ENCODE results near the gene ZNF385D.

The ZNF385D gene

DNA sequence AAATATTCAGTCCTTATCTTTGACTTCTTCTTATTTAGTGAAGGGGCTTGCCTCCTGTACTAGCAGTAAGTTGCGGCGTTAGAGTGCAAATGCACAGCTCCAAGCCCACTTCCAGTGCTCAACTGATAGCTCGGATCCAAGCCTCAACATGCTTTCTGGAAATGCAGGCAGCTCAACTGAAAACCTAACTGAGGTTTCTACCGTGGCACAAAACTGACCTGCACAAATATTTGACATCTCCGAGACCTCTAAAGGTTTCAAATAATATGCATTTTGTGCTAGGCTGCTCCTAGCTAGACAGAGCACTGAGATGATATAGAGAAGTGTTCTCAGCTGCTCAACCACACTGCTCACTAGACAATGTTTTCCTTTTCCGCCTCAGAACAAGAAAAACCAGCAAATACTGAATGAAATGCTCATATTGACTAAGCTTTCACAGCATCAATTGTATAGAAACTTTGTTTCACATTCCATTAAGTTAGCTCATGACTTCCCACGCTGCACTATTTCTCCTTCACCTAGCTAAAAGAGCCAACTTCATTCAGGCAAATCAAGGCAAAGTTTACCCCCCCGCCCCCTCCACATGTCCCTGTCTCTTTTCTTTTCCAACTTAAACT lies 822 bp downstream of the ZNF385D start:
- no peaks in the 10 kb centered on the region for H3K36me3 ChIP-seq (ENCODE audit: control insufficient read depth, insufficient read depth, low read length)
- 0 out of 2 replicates have a peak overlapping the region, but pooled peaks have one; percentile 52 for H3K9ac ChIP-seq (ENCODE audit: low read depth, low read length)
- peaks cover 14% of the 10 kb centered on the region for H3K27me3 ChIP-seq (ENCODE audit: control insufficient read depth, insufficient read depth, low read length)
- no peak overlapping the region for H3K27ac ChIP-seq (ENCODE audit: low read depth, low read length)
- peak overlapping the region; percentile 92 for H3K4me3 ChIP-seq (ENCODE audit: low read depth, low read length)
- peaks cover 7% of the 10 kb centered on the region; the same call in 1 of the 2 replicates for H3K4me1 ChIP-seq (ENCODE audit: control insufficient read depth, insufficient read depth, low read length)
- H3K9me3 ChIP-seq (ENCODE audit: control insufficient read depth, insufficient read depth, low read length), result no peaks in the 10 kb centered on the region

- Histone ChIP-seq H3K27ac (ENCODE audit: low read depth, low read length) (no peak overlapping the region), H3K36me3 (ENCODE audit: control insufficient read depth, insufficient read depth, low read length) (no peaks in the 10 kb centered on the region), H3K4me3 (ENCODE audit: low read depth, low read length) (no peak overlapping the region), H3K9me3 (ENCODE audit: control insufficient read depth, insufficient read depth, low read length) (no peaks in the 10 kb centered on the region), H3K9ac (ENCODE audit: low read depth, low read length) (no peak overlapping the region), H3K4me1 (ENCODE audit: control insufficient read depth, insufficient read depth, low read length) (peaks cover 10% of the 10 kb centered on the region; the same call in 1 of the 2 replicates), H3K27me3 (ENCODE audit: control insufficient read depth, insufficient read depth, low read length) (peaks cover 14% of the 10 kb centered on the region)
Observed at GRCh38 chr3:21747966-21748555, 2.9 kb downstream of the ZNF385D start.

GRCh38 chr3:21747376-21747775 lies 3.6 kb downstream of the ZNF385D start:
- Histone ChIP-seq H3K4me3 (ENCODE audit: low read depth, low read length) (no peak overlapping the region), H3K9me3 (ENCODE audit: control insufficient read depth, insufficient read depth, low read length) (no peaks in the 10 kb centered on the region), H3K9ac (ENCODE audit: low read depth, low read length) (no peak overlapping the region), H3K27ac (ENCODE audit: low read depth, low read length) (no peak overlapping the region), H3K27me3 (ENCODE audit: control insufficient read depth, insufficient read depth, low read length) (peaks cover 14% of the 10 kb centered on the region), H3K4me1 (ENCODE audit: control insufficient read depth, insufficient read depth, low read length) (peaks cover 10% of the 10 kb centered on the region; the same call in 1 of the 2 replicates), H3K36me3 (ENCODE audit: control insufficient read depth, insufficient read depth, low read length) (no peaks in the 10 kb centered on the region)

DNA sequence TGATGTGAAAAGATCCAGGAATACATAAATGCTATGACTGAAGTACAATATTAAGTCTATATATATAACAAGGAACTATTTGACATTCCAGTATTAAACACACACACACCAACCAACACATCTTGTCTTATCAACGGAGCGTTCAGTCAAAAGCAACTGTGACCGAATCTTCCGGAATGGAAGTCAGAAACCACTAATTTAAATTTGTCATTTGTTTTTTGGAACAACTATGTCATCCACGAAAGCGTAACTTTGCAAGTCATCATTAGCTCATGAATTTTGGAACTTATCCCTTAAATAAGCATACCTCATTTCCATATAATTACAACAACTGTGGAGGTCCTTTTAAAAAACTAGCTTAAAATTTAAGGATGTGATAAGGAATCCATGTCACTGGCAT lies 5.0 kb downstream of the ZNF385D start:
- H3K27me3 ChIP-seq (ENCODE audit: control insufficient read depth, insufficient read depth, low read length), result peaks cover 14% of the 10 kb centered on the region
- H3K9me3 ChIP-seq (ENCODE audit: control insufficient read depth, insufficient read depth, low read length), result no peaks in the 10 kb centered on the region
- H3K4me3 ChIP-seq (ENCODE audit: low read depth, low read length), result no peak overlapping the region
- H3K4me1 ChIP-seq (ENCODE audit: control insufficient read depth, insufficient read depth, low read length), result peaks cover 6% of the 10 kb centered on the region; the same call in 1 of the 2 replicates
- H3K36me3 ChIP-seq (ENCODE audit: control insufficient read depth, insufficient read depth, low read length), result no peaks in the 10 kb centered on the region
- H3K27ac ChIP-seq (ENCODE audit: low read depth, low read length), result no peak overlapping the region
- no peak overlapping the region for H3K9ac ChIP-seq (ENCODE audit: low read depth, low read length)

DNA sequence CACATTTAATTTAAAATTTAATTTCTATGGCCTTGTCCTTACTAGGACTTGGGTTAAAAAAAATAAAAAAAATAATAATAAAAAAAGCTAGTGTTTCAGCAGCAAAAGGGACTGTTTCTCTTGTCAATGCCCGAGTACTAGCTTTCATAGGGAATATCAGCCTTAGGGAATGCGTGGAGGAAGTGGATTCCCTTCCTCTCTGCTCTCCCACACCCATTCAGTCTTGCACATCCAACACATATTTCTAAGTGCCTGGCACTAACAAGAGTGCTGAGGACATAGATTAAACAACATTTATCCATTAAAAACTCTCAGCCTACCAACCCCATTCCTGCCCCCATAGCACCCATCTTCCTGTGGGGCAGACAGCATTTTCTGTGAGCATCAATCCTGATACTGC lies 6.2 kb downstream of the ZNF385D start:
- H3K27me3 ChIP-seq (ENCODE audit: control insufficient read depth, insufficient read depth, low read length), result peaks cover 5% of the 10 kb centered on the region
- H3K4me3 ChIP-seq (ENCODE audit: low read depth, low read length), result no peak overlapping the region
- no peak overlapping the region for H3K9ac ChIP-seq (ENCODE audit: low read depth, low read length)
- no peak overlapping the region for H3K27ac ChIP-seq (ENCODE audit: low read depth, low read length)
- H3K36me3 ChIP-seq (ENCODE audit: control insufficient read depth, insufficient read depth, low read length), result no peaks in the 10 kb centered on the region
- H3K4me1 ChIP-seq (ENCODE audit: control insufficient read depth, insufficient read depth, low read length), result peaks cover 6% of the 10 kb centered on the region; the same call in 1 of the 2 replicates
- H3K9me3 ChIP-seq (ENCODE audit: control insufficient read depth, insufficient read depth, low read length), result no peaks in the 10 kb centered on the region

- H3K36me3 ChIP-seq (ENCODE audit: control insufficient read depth, insufficient read depth, low read length), result no peaks in the 10 kb centered on the region
- H3K4me3 ChIP-seq (ENCODE audit: low read depth, low read length), result no peak overlapping the region
Observed at GRCh38 chr3:21738935-21739702, 11.9 kb downstream of the ZNF385D start.

DNA sequence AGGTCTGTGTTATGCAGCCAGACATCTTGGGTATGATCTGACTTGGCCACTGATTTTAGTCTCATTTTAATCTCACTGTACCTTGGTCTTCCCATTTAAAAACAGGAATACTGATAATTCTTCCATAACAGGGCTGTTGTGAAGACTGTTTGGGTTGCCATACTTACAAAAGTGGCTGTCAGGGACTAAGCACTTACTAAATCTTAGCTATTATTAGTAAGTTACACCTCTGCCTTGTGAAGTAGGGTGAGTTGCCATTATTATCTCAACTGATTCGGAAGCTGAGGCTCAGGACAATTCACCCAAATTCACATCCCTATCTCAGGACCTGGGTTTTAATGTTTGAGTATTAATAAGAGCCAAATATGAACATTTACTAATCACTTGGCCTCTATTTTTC lies 12.7 kb downstream of the ZNF385D start:
- H3K9me3 ChIP-seq (ENCODE audit: control insufficient read depth, insufficient read depth, low read length), result no peaks in the 10 kb centered on the region
- H3K4me3 ChIP-seq (ENCODE audit: low read depth, low read length), result no peak overlapping the region
- no peaks in the 10 kb centered on the region for H3K27me3 ChIP-seq (ENCODE audit: control insufficient read depth, insufficient read depth, low read length)
- H3K27ac ChIP-seq (ENCODE audit: low read depth, low read length), result no peak overlapping the region
- no peaks in the 10 kb centered on the region for H3K36me3 ChIP-seq (ENCODE audit: control insufficient read depth, insufficient read depth, low read length)
- peaks cover 9% of the 10 kb centered on the region; the same call in 1 of the 2 replicates for H3K4me1 ChIP-seq (ENCODE audit: control insufficient read depth, insufficient read depth, low read length)
- H3K9ac ChIP-seq (ENCODE audit: low read depth, low read length), result no peak overlapping the region

More at GRCh38 chr3:21738935-21739702, 11.9 kb downstream of the ZNF385D start:
- Histone ChIP-seq H3K9ac (ENCODE audit: low read depth, low read length) (no peak overlapping the region), H3K9me3 (ENCODE audit: control insufficient read depth, insufficient read depth, low read length) (no peaks in the 10 kb centered on the region), H3K4me1 (ENCODE audit: control insufficient read depth, insufficient read depth, low read length) (peaks cover 9% of the 10 kb centered on the region; the same call in 1 of the 2 replicates), H3K27ac (ENCODE audit: low read depth, low read length) (no peak overlapping the region), H3K27me3 (ENCODE audit: control insufficient read depth, insufficient read depth, low read length) (no peaks in the 10 kb centered on the region)

GRCh38 chr3:21734746-21735145 lies 16.3 kb downstream of the ZNF385D start:
- H3K9me3 ChIP-seq (ENCODE audit: control insufficient read depth, insufficient read depth, low read length), result no peaks in the 10 kb centered on the region
- peaks cover 9% of the 10 kb centered on the region; the same call in 1 of the 2 replicates for H3K4me1 ChIP-seq (ENCODE audit: control insufficient read depth, insufficient read depth, low read length)
- no peaks in the 10 kb centered on the region for H3K36me3 ChIP-seq (ENCODE audit: control insufficient read depth, insufficient read depth, low read length)
- no peak overlapping the region for H3K27ac ChIP-seq (ENCODE audit: low read depth, low read length)
- H3K27me3 ChIP-seq (ENCODE audit: control insufficient read depth, insufficient read depth, low read length), result no peaks in the 10 kb centered on the region
- no peak overlapping the region for H3K9ac ChIP-seq (ENCODE audit: low read depth, low read length)
- H3K4me3 ChIP-seq (ENCODE audit: low read depth, low read length), result no peak overlapping the region

GRCh38 chr3:21729888-21730459 lies 21.0 kb downstream of the ZNF385D start:
- H3K4me3 ChIP-seq (ENCODE audit: low read depth, low read length), result no peak overlapping the region
- no peaks in the 10 kb centered on the region for H3K27me3 ChIP-seq (ENCODE audit: control insufficient read depth, insufficient read depth, low read length)
- H3K9ac ChIP-seq (ENCODE audit: low read depth, low read length), result no peak overlapping the region
- H3K9me3 ChIP-seq (ENCODE audit: control insufficient read depth, insufficient read depth, low read length), result no peaks in the 10 kb centered on the region
- H3K36me3 ChIP-seq (ENCODE audit: control insufficient read depth, insufficient read depth, low read length), result no peaks in the 10 kb centered on the region
- no peak overlapping the region for H3K27ac ChIP-seq (ENCODE audit: low read depth, low read length)
- no peaks in the 10 kb centered on the region for H3K4me1 ChIP-seq (ENCODE audit: control insufficient read depth, insufficient read depth, low read length)

- no peaks in the 10 kb centered on the region for H3K36me3 ChIP-seq (ENCODE audit: control insufficient read depth, insufficient read depth, low read length)
- no peaks in the 10 kb centered on the region for H3K4me1 ChIP-seq (ENCODE audit: control insufficient read depth, insufficient read depth, low read length)
- no peak overlapping the region for H3K4me3 ChIP-seq (ENCODE audit: low read depth, low read length)
- no peak overlapping the region for H3K9ac ChIP-seq (ENCODE audit: low read depth, low read length)
- no peak overlapping the region for H3K27ac ChIP-seq (ENCODE audit: low read depth, low read length)
- H3K9me3 ChIP-seq (ENCODE audit: control insufficient read depth, insufficient read depth, low read length), result no peaks in the 10 kb centered on the region
- no peaks in the 10 kb centered on the region for H3K27me3 ChIP-seq (ENCODE audit: control insufficient read depth, insufficient read depth, low read length)
Observed at GRCh38 chr3:21729331-21729730, 21.7 kb downstream of the ZNF385D start.
